K562 (cell line): ENCODE measurements around the gene LZTS2. TPM values are rescaled to one million over a fixed set of nuclear protein-coding genes. Genes with fewer than 3 reads are reported as not detected.

Source experiments
- ATAC-seq: fragments of 200-7000 bp; cut with Tn5 transposase; 3 replicates; pipeline ENCODE4 v1.9.1; 2020; ENCODE audit warnings: moderate library complexity
- BruUV-seq: library from RNA; stranded (reverse); fragments of 400-500 nt; replicated peaks from 2 replicates; lab custom pipeline; 2021; lab: Mats Ljungman, UMichigan
- CTCF ChIA-PET: fragments of 300-600 bp; formaldehyde crosslinking; extraction: SDS; loops from one replicate; lab custom pipeline; 2021; ENCODE audit warnings: low intra/inter-chr PET ratio; lab: Yijun Ruan, JAX
- POLR2A ChIA-PET: fragments of 300-600, 350-650 bp; sonication (Branson Sonifier 250); formaldehyde crosslinking; extraction: SDS; loops from one replicate; lab custom pipeline; 2021; ENCODE audit warnings: antibody characterized with exemption, inconsistent platforms; lab: Yijun Ruan, JAX
- DNase-seq, 4 experiments: peaks; one replicate each; pipeline versions ENCODE4 v3.0.0 to v3.0.0-alpha.2; 2011 to 2018; ENCODE audit warnings: low spot score in 3 of 4, mixed read lengths in 3 of 4; ENCODE audit errors: extremely low read depth in 1 of 4
- FAIRE-seq: peaks from 2 replicates; lab custom pipeline; 2011; peaks lifted over from hg19 to GRCh38; lab: Jason Lieb, UNC
- H2AFZ ChIP-seq: 2 replicates; pipeline ENCODE4 v1.6.0; 2011; ENCODE audit warnings: low read depth, low read length, control low read depth, inconsistent platforms
- H3K27ac ChIP-seq: fragments of 200-600 bp; 3 replicates; pipeline ENCODE4 v1.8.0; 2011; ENCODE audit warnings: low read depth, mild to moderate bottlenecking, control low read depth, inconsistent platforms, low read length, moderate library complexity, mixed read lengths; ENCODE audit errors: extremely low read depth
- H3K27me3 ChIP-seq, 2 experiments: fragments of 300-600 bp in 1 of 2; 2 replicates in 1 of 2; 3 replicates in 1 of 2; pipeline versions ENCODE4 v1.6.0 to v1.8.0; 2011; ENCODE audit warnings: inconsistent platforms in 2 of 2, low read length in 2 of 2, mild to moderate bottlenecking in 1 of 2, mixed read lengths in 1 of 2, moderate library complexity in 1 of 2; ENCODE audit not compliant: control insufficient read depth in 2 of 2, insufficient read depth in 2 of 2
- H3K36me3 ChIP-seq: fragments of 300-600 bp; 3 replicates; pipeline ENCODE4 v1.8.0; 2011; ENCODE audit warnings: mild to moderate bottlenecking, low read length, inconsistent platforms; ENCODE audit not compliant: control insufficient read depth, insufficient read depth
- H3K4me1 ChIP-seq, 2 experiments: fragments of 200-600 bp in 1 of 2; replicated peaks in 1 of 2; 2 replicates in 1 of 2; 3 replicates in 1 of 2; pipeline versions ENCODE4 v1.5.1 to v1.8.0; 2011; ENCODE audit warnings: inconsistent platforms in 2 of 2, low read length in 2 of 2, mild to moderate bottlenecking in 1 of 2, mixed read lengths in 1 of 2, moderate library complexity in 1 of 2; ENCODE audit not compliant: control insufficient read depth in 2 of 2, insufficient read depth in 2 of 2
- H3K4me2 ChIP-seq: 2 replicates; pipeline ENCODE4 v1.6.1; 2011; ENCODE audit warnings: low read length, control low read depth, inconsistent platforms, mixed read lengths; ENCODE audit not compliant: insufficient read depth
- H3K4me3 ChIP-seq: fragments of 200-600 bp; sonication (generic), shearing (Covaris generic); 2 replicates; pipeline ENCODE4 v1.5.1; 2016; ENCODE audit warnings: control low read depth, inconsistent platforms
- H3K79me2 ChIP-seq: fragments of 200-600 bp; 3 replicates; pipeline ENCODE4 v1.8.0; 2011; ENCODE audit warnings: low read length, inconsistent platforms; ENCODE audit not compliant: control insufficient read depth, insufficient read depth
- H3K9ac ChIP-seq, 2 experiments: 2 replicates each; pipeline versions ENCODE4 v1.6.0 to v1.6.1; 2011; ENCODE audit warnings: low read depth in 2 of 2, low read length in 2 of 2, control low read depth in 1 of 2, inconsistent platforms in 1 of 2, mild to moderate bottlenecking in 1 of 2, mixed read lengths in 1 of 2; ENCODE audit not compliant: insufficient read depth in 1 of 2
- H3K9me1 ChIP-seq: one replicate; pipeline ENCODE4 v1.6.0; 2011; ENCODE audit warnings: inconsistent platforms, mild to moderate bottlenecking, low read length, moderate library complexity; ENCODE audit not compliant: control insufficient read depth, insufficient read depth
- H3K9me3 ChIP-seq: replicated peaks from 2 replicates; pipeline ENCODE4 v1.5.1; 2011; ENCODE audit warnings: low read depth, low read length, inconsistent platforms; ENCODE audit not compliant: control insufficient read depth, insufficient read depth
- H4K20me1 ChIP-seq: replicated peaks from 2 replicates; pipeline ENCODE4 v1.6.1; 2011; ENCODE audit warnings: low read length, inconsistent platforms, mixed read lengths; ENCODE audit not compliant: control insufficient read depth, insufficient read depth
- GTF2A2 ChIP-seq: IDR thresholded peaks from 2 replicates; pipeline ENCODE4 v1.6.1; 2016; ENCODE audit warnings: mild to moderate bottlenecking, missing genetic modification characterization, missing compliant biosample characterization
- GTF2E2 ChIP-seq: fragments of 200-800 bp; sonication (Bioruptor generic); IDR thresholded peaks from 2 replicates; pipeline ENCODE4 v1.6.1; 2016; ENCODE audit warnings: missing genetic modification characterization, missing compliant biosample characterization
- HMG20A ChIP-seq: fragments of 450-650 bp; formaldehyde crosslinking; conservative IDR thresholded peaks from 2 replicates; pipeline ENCODE4 v1.4.0; 2020; ENCODE audit warnings: mild to moderate bottlenecking, mixed read lengths
- MED1 ChIP-seq: sonication (generic); formaldehyde crosslinking; IDR thresholded peaks from 2 replicates; pipeline ENCODE4 v1.8.1; 2023; ENCODE audit warnings: missing genetic modification reagents, borderline replicate concordance
- RBM34 ChIP-seq: fragments of 200-400 bp; formaldehyde crosslinking; IDR thresholded peaks from 2 replicates; pipeline ENCODE4 v1.6.1; 2018; ENCODE audit warnings: low read length, borderline replicate concordance; ENCODE audit not compliant: insufficient read depth
- SIX5 ChIP-seq, 2 experiments: IDR thresholded peaks; 2 replicates each; pipeline ENCODE4 v1.6.1; 2011; ENCODE audit warnings: low read length in 2 of 2, borderline replicate concordance in 1 of 2, low read depth in 1 of 2, mild to moderate bottlenecking in 1 of 2, moderate library complexity in 1 of 2; ENCODE audit not compliant: insufficient read depth in 1 of 2
- SMARCC2 ChIP-seq: fragments of 450-650 bp; IDR thresholded peaks from 2 replicates; pipeline ENCODE4 v1.6.1; 2017; ENCODE audit warnings: antibody characterized with exemption, moderate library complexity, mild to moderate bottlenecking, low read depth
- SRSF3 ChIP-seq: fragments of 200-400 bp; formaldehyde crosslinking; IDR thresholded peaks from 2 replicates; pipeline ENCODE4 v1.6.1; 2016; ENCODE audit warnings: mild to moderate bottlenecking, low read length, moderate library complexity; ENCODE audit not compliant: insufficient read depth
- ZNF644 ChIP-seq: fragments of 200-800 bp; sonication (Bioruptor generic); IDR thresholded peaks from 2 replicates; pipeline ENCODE4 v1.6.1; 2016; ENCODE audit warnings: low read depth, missing genetic modification characterization, missing compliant biosample characterization
- whole genome bisulfite sequencing: fragments of 100-300 bp; shearing (Covaris generic); methylation state at CpG from one replicate; pipeline ENCODE4 v1.1.6; 2016; ENCODE audit warnings: low coverage, mixed read lengths; ENCODE audit not compliant: insufficient coverage; ENCODE audit errors: missing lambda C conversion rate; 5-methylcytosine and 5-hydroxymethylcytosine counted together
- in situ Hi-C: fragments of 300-500 bp; cut with MboI; formaldehyde crosslinking; loops from 4 replicates; pipeline ENCODE4 v1.15.0; 2018; ENCODE audit warnings: inconsistent platforms, mixed read lengths
- intact Hi-C: fragments of 100-400 bp; cut with micrococcal nuclease; formaldehyde crosslinking; loops from 2 replicates; pipeline ENCODE4 v1.14.2; 2022
- polyA plus RNA-seq, 8 experiments: library from polyadenylated mRNA; depleted of rRNA in 4 of 8; stranded (reverse) in 5 of 8; unstranded in 3 of 8; fragments of >200 nt; fragmentation: Nextera tagmentation in 2 of 8; fragmentation: Illumina TruSeq in 1 of 8; extraction: Ambion mirVana in 2 of 8; extraction: Trizol in 1 of 8; gene quantifications; 2 replicates each; pipeline versions ENCODE4 v1.2.1 to v1.2.3, GENCODE V29; 2011 to 2014; ENCODE audit warnings: inconsistent platforms in 1 of 8, missing spikeins in 1 of 8
- total RNA-seq, 7 experiments: library from RNA; depleted of rRNA in 6 of 7; stranded (reverse); fragments of >200 nt in 6 of 7; fragmentation: Illumina TruSeq in 2 of 7; extraction: Trizol in 2 of 7; gene quantifications; 2 replicates each; pipeline versions ENCODE4 v1.2.1 to v1.2.3, GENCODE V29; 2011 to 2021; ENCODE audit warnings: low replicate concordance in 1 of 7
- TF ChIP-seq, protein P1 (sequence below): fragments of 450-650 bp; formaldehyde crosslinking; IDR thresholded peaks from 2 replicates; pipeline ENCODE4 v1.4.0; 2020; ENCODE audit warnings: mild to moderate bottlenecking, moderate library complexity
- TF ChIP-seq, protein P2 (sequence below): sonication (generic); formaldehyde crosslinking; IDR thresholded peaks from 2 replicates; pipeline ENCODE4 v1.8.0; 2023; ENCODE audit warnings: missing genetic modification reagents, mild to moderate bottlenecking, borderline replicate concordance

LZTS2 gene
- total and polyA plus RNA-seq, 9 of the 15 experiments (the other 6 are each of a cell fraction or from before 2014, with no cell fraction given): 0.23 to 42.5 (median 14.7) TPM

- no peak for TF ChIP-seq SIX5 (IDR thresholded peaks at IDR 0.05; ENCODE audit: borderline replicate concordance in 1 of 2, insufficient read depth in 1 of 2, low read depth in 1 of 2, low read length in 2 of 2)
These were observed 35.7 kb downstream of the LZTS2 start (continued) for GRCh38 chr10:101035314-101035713.

DNA sequence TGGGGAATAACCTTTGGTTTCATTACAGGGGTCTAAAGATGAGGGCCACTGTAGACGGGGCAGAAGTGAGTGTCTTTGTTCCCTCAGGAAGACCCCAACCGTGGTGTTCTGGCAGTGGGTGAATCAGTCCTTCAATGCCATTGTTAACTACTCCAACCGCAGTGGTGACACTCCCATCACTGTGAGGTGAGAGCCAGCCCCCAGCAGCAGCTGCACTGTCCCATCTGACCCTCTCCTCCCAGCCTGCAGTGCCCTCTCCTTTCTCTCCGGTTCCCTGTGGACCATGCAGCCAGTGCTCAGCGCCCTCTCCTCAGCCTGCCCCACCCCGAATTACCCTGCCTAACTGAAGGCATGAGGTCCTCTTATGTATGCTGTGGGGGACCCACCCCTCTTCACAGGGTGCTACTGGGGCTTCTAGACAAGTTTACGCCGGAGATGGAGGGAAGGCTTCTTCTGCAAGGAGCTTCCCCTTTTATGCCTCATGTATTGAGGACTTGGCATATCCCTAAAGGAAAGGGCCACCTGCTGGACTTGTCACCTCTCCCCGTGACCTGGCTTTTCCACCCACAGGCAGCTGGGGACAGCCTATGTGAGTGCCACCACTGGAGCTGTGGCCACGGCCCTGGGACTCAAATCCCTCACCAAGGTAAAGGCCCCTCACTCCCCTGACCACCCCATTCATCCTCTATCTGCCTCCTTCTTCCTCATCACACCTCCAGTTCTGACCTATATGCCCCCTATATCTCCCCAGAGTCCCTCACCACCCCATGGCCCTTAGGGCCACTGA, 36.5 kb downstream of the LZTS2 start:
- H3K9ac ChIP-seq: no peak overlapping the region; a peak in 1 of 4 replicates
- DNase-seq: no peak
- H3K9me3 ChIP-seq: no peaks in the 10 kb centered on the region
- CTCF ChIA-PET: no interaction called here
- no peak for TF ChIP-seq GTF2E2 (tag)
- no peak for TF ChIP-seq ZNF644 (tag)
- TF ChIP-seq, protein P1, sequence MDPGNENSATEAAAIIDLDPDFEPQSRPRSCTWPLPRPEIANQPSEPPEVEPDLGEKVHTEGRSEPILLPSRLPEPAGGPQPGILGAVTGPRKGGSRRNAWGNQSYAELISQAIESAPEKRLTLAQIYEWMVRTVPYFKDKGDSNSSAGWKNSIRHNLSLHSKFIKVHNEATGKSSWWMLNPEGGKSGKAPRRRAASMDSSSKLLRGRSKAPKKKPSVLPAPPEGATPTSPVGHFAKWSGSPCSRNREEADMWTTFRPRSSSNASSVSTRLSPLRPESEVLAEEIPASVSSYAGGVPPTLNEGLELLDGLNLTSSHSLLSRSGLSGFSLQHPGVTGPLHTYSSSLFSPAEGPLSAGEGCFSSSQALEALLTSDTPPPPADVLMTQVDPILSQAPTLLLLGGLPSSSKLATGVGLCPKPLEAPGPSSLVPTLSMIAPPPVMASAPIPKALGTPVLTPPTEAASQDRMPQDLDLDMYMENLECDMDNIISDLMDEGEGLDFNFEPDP: no peak
- TF ChIP-seq SRSF3: no peak
- TF ChIP-seq MED1 (CRISPR knock-in tag): no peak
- no peak for TF ChIP-seq RBM34
- no peak for TF ChIP-seq SMARCC2
- no peak for TF ChIP-seq GTF2A2 (tag)
- TF ChIP-seq HMG20A (CRISPR knock-in tag): no peak
- TF ChIP-seq, protein P2, sequence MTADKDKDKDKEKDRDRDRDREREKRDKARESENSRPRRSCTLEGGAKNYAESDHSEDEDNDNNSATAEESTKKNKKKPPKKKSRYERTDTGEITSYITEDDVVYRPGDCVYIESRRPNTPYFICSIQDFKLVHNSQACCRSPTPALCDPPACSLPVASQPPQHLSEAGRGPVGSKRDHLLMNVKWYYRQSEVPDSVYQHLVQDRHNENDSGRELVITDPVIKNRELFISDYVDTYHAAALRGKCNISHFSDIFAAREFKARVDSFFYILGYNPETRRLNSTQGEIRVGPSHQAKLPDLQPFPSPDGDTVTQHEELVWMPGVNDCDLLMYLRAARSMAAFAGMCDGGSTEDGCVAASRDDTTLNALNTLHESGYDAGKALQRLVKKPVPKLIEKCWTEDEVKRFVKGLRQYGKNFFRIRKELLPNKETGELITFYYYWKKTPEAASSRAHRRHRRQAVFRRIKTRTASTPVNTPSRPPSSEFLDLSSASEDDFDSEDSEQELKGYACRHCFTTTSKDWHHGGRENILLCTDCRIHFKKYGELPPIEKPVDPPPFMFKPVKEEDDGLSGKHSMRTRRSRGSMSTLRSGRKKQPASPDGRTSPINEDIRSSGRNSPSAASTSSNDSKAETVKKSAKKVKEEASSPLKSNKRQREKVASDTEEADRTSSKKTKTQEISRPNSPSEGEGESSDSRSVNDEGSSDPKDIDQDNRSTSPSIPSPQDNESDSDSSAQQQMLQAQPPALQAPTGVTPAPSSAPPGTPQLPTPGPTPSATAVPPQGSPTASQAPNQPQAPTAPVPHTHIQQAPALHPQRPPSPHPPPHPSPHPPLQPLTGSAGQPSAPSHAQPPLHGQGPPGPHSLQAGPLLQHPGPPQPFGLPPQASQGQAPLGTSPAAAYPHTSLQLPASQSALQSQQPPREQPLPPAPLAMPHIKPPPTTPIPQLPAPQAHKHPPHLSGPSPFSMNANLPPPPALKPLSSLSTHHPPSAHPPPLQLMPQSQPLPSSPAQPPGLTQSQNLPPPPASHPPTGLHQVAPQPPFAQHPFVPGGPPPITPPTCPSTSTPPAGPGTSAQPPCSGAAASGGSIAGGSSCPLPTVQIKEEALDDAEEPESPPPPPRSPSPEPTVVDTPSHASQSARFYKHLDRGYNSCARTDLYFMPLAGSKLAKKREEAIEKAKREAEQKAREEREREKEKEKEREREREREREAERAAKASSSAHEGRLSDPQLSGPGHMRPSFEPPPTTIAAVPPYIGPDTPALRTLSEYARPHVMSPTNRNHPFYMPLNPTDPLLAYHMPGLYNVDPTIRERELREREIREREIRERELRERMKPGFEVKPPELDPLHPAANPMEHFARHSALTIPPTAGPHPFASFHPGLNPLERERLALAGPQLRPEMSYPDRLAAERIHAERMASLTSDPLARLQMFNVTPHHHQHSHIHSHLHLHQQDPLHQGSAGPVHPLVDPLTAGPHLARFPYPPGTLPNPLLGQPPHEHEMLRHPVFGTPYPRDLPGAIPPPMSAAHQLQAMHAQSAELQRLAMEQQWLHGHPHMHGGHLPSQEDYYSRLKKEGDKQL (CRISPR knock-in tag): no peak
- H4K20me1 ChIP-seq: no peaks in the 10 kb centered on the region
- no TSS peak for BruUV-seq
- H3K79me2 ChIP-seq: no peaks in the 10 kb centered on the region
- in situ Hi-C loops: no loop called here
- H2AFZ ChIP-seq: no peak overlapping the region
- POLR2A ChIA-PET: interaction anchor here (0.6 kb wide), 2 partner anchors 15 to 140 kb away, joined by 3 to 4 read pairs; no protein-coding TSS in a partner anchor
- FAIRE-seq: no peak
- H3K27me3 ChIP-seq: no peaks in the 10 kb centered on the region
- H3K9me1 ChIP-seq: no peaks in the 10 kb centered on the region
- H3K4me1 ChIP-seq: peaks cover 12 to 28% of the 10 kb centered on the region in 2 experiments; a peak in 4 of 5 replicates
- WGBS: 17% methylated on average over 6 of the region's 10 CpGs
- ATAC-seq: no peak
- H3K36me3 ChIP-seq: no peaks in the 10 kb centered on the region
- intact Hi-C loops: loop anchor here (10.0 kb wide), 1 partner anchor 409 kb away; no protein-coding TSS in a partner anchor
- H3K4me3 ChIP-seq: no peak overlapping the region
- H3K27ac ChIP-seq: no peak overlapping the region
- H3K4me2 ChIP-seq: no peak overlapping the region
